Esophagus squamous epithelium (tissue), 5 donors: ENCODE data around the gene IDUA. TPM values are rescaled to one million over a fixed set of nuclear protein-coding genes. Genes with fewer than 3 reads are reported as not detected.
"Not testable (repeated sequence)": the region's sequence is repeated elsewhere in the genome, so short reads cannot be mapped to it uniquely, and the experiment has no call there.

Experiments used
- DNase-seq: peaks from one replicate; lab custom pipeline; 2025; lab: John Stamatoyannopoulos, UW
- H3K27ac ChIP-seq, 4 donors: fragments of 200-600 bp; sonication (generic); one replicate each; pipeline ENCODE4 v1.5.1; 2016 to 2019; ENCODE audit warnings: mild to moderate bottlenecking in 1 of 4
- H3K27me3 ChIP-seq, 4 donors: fragments of 200-600 bp; sonication (generic); 1 replicate in 3 of 4; 2 replicates in 1 of 4; pipeline versions ENCODE4 v1.5.1 to v1.6.0; 2017 to 2021; ENCODE audit warnings: antibody characterized with exemption in 1 of 4
- H3K36me3 ChIP-seq, 3 donors: fragments of 200-600 bp; sonication (generic); one replicate each; pipeline ENCODE4 v1.5.1; 2016 to 2019
- H3K4me1 ChIP-seq, 3 donors: fragments of 200-600 bp; sonication (generic); one replicate each; pipeline ENCODE4 v1.5.1; 2017 to 2019
- H3K4me3 ChIP-seq, 4 donors: fragments of 200-600 bp; sonication (generic); 1 replicate in 3 of 4; 2 replicates in 1 of 4; pipeline ENCODE4 v1.5.1; 2016 to 2019; ENCODE audit warnings: mild to moderate bottlenecking in 2 of 4, moderate library complexity in 1 of 4
- H3K9me3 ChIP-seq, 3 donors: fragments of 200-600 bp; sonication (generic); one replicate each; pipeline ENCODE4 v1.5.1; 2016 to 2019
- CTCF ChIP-seq, 6 experiments: fragments of 450-650 bp in 4 of 6; fragments of 200-600 bp in 2 of 6; sonication (generic) in 2 of 6; IDR thresholded peaks; one replicate each; pipeline ENCODE4 v1.5.1; 2016 to 2019; ENCODE audit warnings: antibody characterized with exemption in 6 of 6, mild to moderate bottlenecking in 4 of 6, moderate library complexity in 4 of 6
- POLR2A ChIP-seq, 4 donors: fragments of 450-650 bp; IDR thresholded peaks; one replicate each; pipeline ENCODE4 v1.6.1; 2017; ENCODE audit warnings: antibody characterized with exemption in 4 of 4, mild to moderate bottlenecking in 4 of 4, moderate library complexity in 3 of 4
- WGBS, 2 donors: methylation state at CpG; one replicate each; pipeline ENCODE4 v1.1.5; 2018; 5-methylcytosine and 5-hydroxymethylcytosine counted together
- intact Hi-C: fragments of 100-400 bp; cut with DNase I; formaldehyde crosslinking; loops from one replicate; pipeline ENCODE4 v1.15.0; 2022
- total RNA-seq, 4 donors: library from RNA; depleted of rRNA; stranded (reverse); fragments of >200 nt; gene quantifications; one replicate each; pipeline ENCODE4 v1.1.0, GENCODE V29; 2016
- donor health status: DM: yes; HTN: yes; CAD: no.

IDUA gene
- 10 to 100 TPM in 2 of 4 donors, 1 to 10 TPM in 2; 4.3 to 20.5 (median 14.1) TPM for total RNA-seq

DNA sequence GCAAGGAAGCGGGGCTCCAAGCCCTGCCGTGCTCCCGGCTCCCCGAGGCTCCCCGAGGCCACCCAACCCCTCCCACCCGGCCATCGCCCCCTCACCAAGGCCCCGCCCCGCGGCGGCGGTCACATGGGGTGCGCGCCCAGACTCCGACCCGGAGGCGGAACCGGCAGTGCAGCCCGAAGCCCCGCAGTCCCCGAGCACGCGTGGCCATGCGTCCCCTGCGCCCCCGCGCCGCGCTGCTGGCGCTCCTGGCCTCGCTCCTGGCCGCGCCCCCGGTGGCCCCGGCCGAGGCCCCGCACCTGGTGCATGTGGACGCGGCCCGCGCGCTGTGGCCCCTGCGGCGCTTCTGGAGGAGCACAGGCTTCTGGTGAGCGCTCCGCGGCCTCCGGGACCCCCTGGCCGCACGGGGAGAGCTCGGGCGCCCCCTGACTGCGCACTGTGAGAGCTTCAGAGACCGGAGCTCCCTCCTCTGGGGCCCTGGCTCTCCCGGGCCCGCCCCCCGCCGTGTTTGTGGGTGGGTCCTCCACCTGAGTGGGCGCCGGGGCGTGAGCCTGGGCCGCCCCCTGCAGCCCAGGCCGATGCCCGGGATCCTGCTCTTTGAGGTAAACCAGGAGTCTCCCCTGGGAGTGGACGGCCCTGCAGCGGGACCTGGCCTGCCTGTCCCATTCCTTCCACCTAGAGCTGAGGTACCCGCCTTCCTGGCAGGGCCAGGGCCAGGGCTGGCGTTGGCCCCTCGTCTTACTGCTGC, at the start of gene IDUA:
TSS of gene IDUA (plus strand) at position 166 of the 745 bp plus-strand sequence. CDS start at position 207, 41 bp downstream.
- TF ChIP-seq CTCF (IDR thresholded peaks at IDR 0.05) = peak; percentile 23 to 45 (median 32)
- TF ChIP-seq POLR2A (IDR thresholded peaks at IDR 0.05) = peak in 1 of 4 donors; percentile 12
- Histone ChIP-seq H3K27ac (peak within 1 kb of the TSS; percentile 66 to 82 (median 79)), H3K27me3 (no peaks in the 10 kb centered on the region), H3K9me3 (no peaks in the 10 kb centered on the region), H3K4me3 (peak within 1 kb of the TSS; percentile 63 to 92 (median 84)), H3K4me1 (peaks cover 23 to 47% (median 24%) of the 10 kb centered on the region in 3 donors), H3K36me3 (peaks cover 0 to 34% (median 0%) of the 10 kb centered on the region in 3 donors)
- peak; percentile 25 for DNase-seq
- intact Hi-C loops = no loop called here
- WGBS, 2 donors = 0% methylated on average over 4 of the region's 69 CpGs; no CpG with 5 or more reads in 1 of the 2 donors

DNA sequence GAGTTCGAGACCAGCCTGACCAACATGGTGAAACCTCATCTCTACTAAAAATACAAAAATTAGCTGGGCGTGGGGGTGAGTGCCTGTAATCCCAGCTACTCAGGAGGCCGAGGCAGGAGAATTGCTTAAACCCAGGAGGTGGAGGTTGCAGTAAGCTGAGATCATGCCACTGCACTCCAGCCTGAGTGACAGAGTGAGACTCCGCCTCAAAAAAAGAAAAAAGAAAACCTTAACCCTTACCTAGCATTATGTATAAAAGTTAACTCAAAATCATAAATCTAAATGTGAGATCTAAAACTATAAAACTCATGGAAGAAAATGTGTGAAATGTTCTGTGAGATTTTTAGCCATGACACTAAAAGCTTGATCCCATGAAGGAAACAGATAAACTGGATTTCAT, 47.3 kb upstream of the IDUA start:
- H3K27ac ChIP-seq, H3K36me3 ChIP-seq, DNase-seq, H3K4me1 ChIP-seq, intact Hi-C loops, H3K4me3 ChIP-seq, H3K9me3 ChIP-seq, H3K27me3 ChIP-seq: not testable (repeated sequence)
- 80 to 83% methylated on average over 3 to 4 of the region's 4 CpGs for WGBS, 2 donors

DNA sequence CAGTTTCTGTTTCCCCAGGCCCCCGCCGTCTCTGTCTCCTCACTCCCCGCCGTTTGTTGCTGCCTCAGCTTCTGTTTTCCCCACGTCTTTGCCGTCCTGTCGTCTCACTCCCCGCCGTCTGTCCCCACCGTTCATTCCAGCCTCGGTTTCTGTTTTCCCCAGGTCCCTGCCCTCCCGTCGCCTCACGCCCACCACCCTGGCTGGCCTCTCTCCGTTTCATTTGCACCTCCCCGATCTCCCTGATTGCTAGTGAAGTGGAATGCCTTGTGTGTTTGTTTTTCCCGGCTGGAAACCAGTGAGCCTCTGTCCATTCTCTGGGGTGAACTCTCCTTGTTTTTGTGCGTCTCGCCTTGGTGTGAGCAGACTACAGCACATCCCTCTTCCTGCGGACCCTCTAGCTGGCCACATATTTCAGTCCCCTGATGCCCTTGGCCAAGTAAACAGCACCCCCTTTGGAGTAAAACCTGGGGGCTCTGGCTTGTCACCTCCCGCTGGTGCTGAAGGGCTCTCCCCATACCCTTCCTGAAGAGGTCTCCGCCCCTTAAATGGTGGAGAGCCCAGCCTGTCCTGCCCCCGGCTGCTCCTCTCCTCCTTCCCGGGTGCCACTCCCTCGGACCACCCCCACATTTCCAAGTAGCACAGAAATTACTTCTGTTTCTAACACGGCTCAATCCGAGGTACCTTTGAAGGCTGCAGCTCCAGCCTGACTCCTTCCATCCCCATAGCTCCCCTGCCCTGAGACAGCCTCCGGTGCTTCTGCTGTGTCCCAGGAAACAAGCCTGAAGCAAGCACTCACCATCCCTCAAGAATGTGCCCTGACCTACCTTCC, 41.4 kb upstream of the IDUA start:
- no peaks in the 10 kb centered on the region for H3K36me3 ChIP-seq
- intact Hi-C loops = no loop called here
- H3K4me3 ChIP-seq = no peak overlapping the region
- H3K9me3 ChIP-seq = no peaks in the 10 kb centered on the region
- DNase-seq = no peak
- H3K4me1 ChIP-seq = peaks cover 0 to 7% (median 6%) of the 10 kb centered on the region in 3 donors
- no peak for TF ChIP-seq POLR2A (IDR thresholded peaks at IDR 0.05)
- no peak for TF ChIP-seq CTCF (IDR thresholded peaks at IDR 0.05)
- no peak overlapping the region for H3K27ac ChIP-seq
- 73 to 75% methylated on average over 25 to 28 of the region's 28 CpGs for WGBS, 2 donors
- H3K27me3 ChIP-seq = no peaks in the 10 kb centered on the region

DNA sequence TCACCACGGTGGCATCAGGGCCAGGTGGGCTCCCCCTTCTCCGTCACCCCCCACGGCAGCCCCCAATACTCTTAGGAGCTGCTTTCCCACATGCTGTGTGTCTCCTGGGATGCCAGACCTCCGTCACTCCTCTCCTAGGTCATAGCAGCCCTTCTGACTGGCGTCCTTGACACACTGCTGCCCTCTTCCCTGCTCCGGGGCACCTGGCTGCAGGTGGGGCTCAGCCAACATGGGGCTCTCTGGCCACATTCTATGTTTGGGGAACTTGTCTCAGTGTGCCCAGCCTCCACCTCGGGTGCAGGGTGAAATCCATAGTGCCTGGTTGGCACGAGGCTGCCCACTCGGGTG, 40.8 kb upstream of the IDUA start:
- WGBS, 2 donors = 80 to 100% methylated on average over 1 to 3 of the region's 9 CpGs
- Histone ChIP-seq H3K4me1 (peaks cover 0 to 7% (median 6%) of the 10 kb centered on the region in 3 donors), H3K27me3 (no peaks in the 10 kb centered on the region), H3K4me3 (no peak overlapping the region), H3K27ac (no peak overlapping the region), H3K36me3 (peaks cover 0 to 2% (median 0%) of the 10 kb centered on the region in 3 donors), H3K9me3 (no peaks in the 10 kb centered on the region)
- intact Hi-C loops = no loop called here
- TF ChIP-seq CTCF (IDR thresholded peaks at IDR 0.05) (no peak), POLR2A (IDR thresholded peaks at IDR 0.05) (no peak)
- DNase-seq = no peak

GRCh38 chr4:946517-947471, 40.0 kb upstream of the IDUA start:
- Histone ChIP-seq H3K4me3 (no peak overlapping the region), H3K36me3 (peaks cover 0 to 9% (median 0%) of the 10 kb centered on the region in 3 donors), H3K27ac (no peak overlapping the region), H3K4me1 (peaks cover 0 to 7% (median 6%) of the 10 kb centered on the region in 3 donors), H3K27me3 (no peaks in the 10 kb centered on the region), H3K9me3 (no peaks in the 10 kb centered on the region)
- DNase-seq = no peak
- TF ChIP-seq POLR2A (IDR thresholded peaks at IDR 0.05) = no peak
- no peak for TF ChIP-seq CTCF (IDR thresholded peaks at IDR 0.05)
- 71 to 81% methylated on average over 29 to 31 of the region's 62 CpGs for WGBS, 2 donors
- intact Hi-C loops = no loop called here
